GM19438 (cell line): ENCODE data around the gene KLC1.

ENCODE experiments used
- ATAC-seq: cut with Tn5 transposase; IDR thresholded peaks from one replicate; pipeline ENCODE4 v1.9.1; 2021; ENCODE audit warnings: low read depth; ENCODE audit not compliant: unreplicated experiment

Gene KLC1

DNA sequence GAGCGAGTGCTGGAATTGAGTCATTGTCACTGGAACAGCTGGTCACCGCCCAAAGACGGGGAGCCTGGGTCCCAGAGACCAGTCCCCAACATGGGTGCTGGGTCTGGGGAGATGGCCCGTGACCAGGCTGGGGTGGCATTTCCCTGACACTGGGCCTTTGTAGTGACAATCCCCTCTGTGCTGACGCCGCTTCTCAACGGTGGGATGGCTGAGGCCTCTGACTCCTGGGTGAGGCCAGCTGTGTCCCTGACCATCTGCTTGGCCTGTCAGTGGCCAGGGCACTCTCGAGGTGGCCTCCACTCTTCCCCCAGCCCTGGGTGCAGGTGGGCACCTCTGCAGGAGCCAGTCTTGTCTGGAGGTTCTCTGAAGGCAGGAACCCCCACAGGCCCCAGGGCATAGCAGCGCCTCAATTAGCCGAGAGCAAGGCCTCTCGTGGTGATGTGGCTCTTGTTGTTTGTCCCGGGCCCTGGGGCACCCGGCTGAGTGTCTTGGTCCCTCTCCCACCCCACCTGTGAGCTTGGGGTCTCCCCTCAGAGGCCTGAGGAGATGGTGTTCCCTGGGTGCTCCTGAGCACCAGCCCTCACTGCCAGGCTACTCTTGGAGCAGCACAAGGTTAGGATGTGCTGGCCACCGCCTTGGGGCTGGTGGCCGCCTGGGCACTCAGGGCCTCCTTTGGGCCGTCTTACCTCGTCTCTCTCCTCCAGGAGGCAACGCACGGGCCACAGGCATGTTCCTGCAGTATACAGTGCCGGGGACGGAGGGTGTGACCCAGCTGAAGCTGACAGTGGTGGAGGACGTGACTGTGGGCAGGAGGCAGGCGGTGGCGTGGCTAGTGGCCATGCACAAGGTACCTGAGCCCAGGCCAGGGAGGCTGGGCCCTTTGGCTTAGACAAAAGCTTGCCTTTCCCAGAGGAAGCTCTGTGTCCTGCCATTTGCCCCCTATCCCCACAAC is 103.2 kb downstream of the KLC1 start:
- no peak for ATAC-seq

DNA sequence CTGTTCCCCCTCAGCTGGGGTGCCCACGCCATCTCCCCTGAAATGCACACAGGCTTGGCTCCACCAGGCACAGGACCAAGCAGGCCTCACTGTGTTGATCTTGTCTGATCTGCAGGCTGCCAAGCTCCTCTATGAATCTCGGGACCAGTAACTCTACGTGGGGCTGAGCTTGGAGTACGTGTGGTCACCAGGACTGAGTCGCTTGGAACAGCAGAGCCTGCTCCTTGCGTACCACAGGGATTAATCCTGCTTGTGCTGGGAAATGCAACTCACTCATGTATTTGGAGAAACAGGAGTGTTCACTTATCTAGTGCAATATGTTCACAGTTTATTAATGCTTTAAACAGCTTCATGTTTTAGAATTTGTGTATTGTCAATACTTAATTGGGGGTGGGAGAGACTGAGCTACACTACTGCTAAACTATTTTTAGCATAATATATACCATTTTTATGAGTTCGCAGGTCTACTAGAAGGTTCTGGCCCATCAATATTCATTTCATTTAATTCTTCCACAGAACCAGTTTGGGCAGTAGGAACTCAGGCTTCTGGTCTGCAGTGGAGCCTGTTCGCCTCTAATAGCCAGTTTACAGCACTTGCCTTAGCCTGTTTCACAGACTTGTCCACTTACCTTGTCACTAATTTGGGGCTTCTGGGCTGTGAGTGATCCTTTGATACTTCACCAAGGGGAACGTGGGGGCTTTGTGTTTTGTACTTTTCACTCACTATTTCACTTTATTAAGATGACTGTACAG is 104.0 kb downstream of the KLC1 start:
- ATAC-seq, result no peak

GRCh38 chr14:103733651-103734050 is 104.6 kb downstream of the KLC1 start:
- ATAC-seq, result no peak

GRCh38 chr14:103734081-103734888 is 105.3 kb downstream of the KLC1 start:
- no peak for ATAC-seq

DNA sequence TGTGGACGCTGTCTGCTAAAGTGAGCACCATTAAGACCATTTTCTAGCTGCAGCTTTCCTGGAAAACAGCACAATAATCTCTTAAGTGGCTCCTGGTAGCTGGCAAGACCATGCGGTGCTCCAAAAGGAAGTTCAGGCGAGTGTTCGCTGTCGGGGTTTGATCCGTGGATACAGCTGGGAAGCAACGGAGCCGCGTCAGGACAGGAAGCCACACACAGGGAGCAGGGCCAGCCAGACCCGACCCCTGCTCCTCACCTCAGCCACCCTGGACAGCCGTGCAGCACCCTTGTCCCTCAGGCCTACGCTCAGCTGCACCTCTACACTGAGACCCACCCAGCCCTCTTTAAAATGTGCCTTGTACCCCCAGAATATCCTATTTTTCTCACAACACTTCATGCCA is 106.0 kb downstream of the KLC1 start:
- no peak for ATAC-seq

- ATAC-seq, result no peak
Observed at GRCh38 chr14:103735439-103735814, 106.4 kb downstream of the KLC1 start.

DNA sequence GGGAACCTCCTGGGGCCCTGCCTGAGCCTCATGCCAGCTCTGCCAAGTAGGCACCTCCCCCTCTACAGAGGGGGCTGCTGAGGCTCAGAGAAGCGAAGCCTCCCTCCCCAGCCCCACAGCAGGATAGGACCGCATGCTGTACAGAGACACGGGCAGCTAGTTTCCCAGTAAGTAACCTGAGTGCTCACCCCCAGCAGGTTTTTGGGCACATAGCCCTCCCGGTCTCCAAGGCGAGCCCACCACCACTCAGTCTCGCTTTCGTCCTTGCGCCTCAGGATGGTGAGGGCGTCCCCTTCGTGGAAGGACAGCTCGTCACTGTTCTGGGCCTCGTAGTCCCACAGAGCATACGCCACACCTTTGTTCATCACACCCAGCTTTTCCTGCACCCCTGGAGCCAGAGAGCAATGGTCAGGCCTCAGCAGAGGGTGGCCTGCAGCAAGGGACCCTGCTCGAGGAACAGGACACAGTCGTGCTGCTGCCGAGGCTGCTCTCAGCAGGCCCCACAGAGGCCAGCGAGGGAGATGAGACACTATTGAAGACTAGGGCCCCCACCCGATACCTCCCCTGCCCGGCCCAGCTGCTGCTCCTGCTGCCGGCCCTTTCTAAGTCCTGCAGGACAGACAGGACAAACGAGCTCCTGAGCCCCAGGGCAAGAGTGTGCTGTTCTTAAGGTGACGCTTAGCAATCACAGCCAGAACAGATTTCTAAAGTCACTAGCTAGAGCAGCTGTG is 107.0 kb downstream of the KLC1 start:
- no peak for ATAC-seq

- no peak for ATAC-seq
Observed at GRCh38 chr14:103736546-103737431, 107.8 kb downstream of the KLC1 start.

DNA sequence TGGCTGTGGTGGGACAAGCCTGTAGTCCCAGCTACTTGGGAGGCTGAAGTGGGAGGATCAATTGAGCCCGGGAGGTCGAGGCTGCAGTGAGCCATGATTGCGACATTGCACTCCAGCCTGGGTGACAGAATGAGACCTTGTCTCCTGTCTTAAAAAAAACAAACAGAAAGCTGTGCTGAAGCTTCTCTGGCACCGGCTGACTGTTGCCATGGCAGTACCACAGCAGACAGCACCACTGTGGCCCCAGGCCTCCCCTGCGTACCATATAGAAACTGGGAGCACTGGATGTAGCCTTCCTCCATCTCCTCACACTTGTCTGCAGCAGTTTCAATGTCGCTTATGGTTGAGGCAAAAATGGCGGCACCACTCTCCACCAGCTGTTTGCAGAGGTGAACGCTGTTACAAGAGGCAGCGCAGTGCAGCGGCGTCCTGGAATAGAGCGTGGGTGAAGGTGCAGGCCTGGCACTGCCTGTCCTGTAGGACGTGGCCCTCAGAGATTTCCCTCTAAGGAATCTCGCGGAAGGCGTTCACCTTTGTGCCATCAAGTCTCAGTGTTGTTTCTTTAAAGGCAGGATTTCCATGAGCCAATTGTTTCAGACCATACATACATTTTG is 108.5 kb downstream of the KLC1 start:
- ATAC-seq, result no peak

DNA sequence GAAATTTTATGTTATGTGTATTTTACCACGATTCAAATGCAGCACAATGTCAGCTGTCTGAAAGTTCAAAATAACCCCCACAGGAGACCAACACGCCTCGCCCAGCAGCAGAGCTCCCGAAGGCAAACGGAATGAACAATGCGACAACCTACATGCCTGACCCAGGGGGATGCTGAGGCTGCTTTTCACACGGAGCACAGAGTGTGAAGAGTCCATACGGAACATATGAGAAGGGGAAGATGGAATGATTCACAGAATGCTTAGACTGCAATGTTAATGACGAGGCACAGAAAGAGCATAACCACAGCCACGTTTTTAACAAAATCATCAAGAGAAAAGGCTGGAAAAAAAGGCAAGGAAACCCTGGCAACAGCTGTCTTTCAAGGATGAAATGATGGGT is 109.2 kb downstream of the KLC1 start:
- no peak for ATAC-seq

DNA sequence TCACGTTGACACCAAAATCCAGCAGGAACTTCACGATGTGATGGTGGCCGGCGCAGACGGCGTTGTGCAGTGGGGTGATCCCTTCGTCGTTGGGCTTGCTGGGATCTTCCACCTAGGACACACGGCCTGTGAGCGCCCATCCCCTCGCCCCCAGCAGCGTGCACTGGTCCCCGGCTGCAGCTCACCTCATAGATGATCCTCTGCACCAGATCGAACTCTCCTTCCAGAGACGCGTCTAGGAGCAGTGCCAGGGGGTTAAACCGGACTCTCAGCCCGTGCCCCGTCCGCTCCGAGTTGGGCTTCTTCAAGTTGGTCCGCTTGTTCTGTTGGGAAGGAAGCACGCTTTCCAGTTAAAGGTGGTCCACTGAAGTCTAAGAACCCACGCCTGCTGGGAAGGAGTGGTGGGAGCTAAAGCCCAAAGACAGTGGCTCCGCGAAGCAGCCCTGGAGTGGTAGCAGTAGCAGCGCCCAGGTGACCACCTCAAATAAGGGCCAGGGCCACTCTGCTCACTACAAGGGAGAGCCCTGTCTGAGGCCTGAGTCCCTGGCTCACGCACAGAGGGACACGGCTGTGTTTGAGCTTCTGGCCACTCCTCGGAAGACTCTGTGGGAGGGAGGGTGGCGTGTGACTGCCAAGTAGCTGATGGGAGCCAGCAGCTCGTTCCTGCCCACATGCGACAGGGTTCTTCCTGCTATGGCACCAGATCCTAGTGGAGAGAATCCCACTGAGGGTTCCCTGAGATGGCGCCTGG is 109.9 kb downstream of the KLC1 start:
- no peak for ATAC-seq

DNA sequence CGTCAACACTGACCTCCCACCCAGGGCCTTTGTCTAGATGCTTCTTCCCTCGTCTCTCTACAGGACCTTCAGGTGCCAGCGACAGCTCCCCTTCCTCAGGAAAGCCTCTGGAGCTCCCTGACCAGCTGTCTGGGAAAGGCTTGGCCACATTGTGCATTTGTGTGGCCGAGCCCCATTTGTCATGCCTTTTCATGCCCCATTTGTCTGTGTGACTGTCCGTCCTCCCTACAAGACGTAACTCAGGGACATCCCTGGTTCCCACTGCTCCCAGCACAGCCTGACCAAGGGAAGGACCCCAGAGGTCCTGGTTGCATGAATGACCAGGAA is 110.4 kb downstream of the KLC1 start:
- ATAC-seq, result no peak

GRCh38 chr14:103739793-103740501 is 110.9 kb downstream of the KLC1 start:
- ATAC-seq, result no peak

GRCh38 chr14:103740991-103741689 is 112.1 kb downstream of the KLC1 start:
- ATAC-seq, result no peak

- ATAC-seq, result no peak
Observed at GRCh38 chr14:103741876-103742275, 112.9 kb downstream of the KLC1 start.

- no peak for ATAC-seq
Observed at GRCh38 chr14:103742499-103743255, 113.7 kb downstream of the KLC1 start.
